Measurements from ENCODE around the gene NARS2. TPM values are rescaled to one million over a fixed set of nuclear protein-coding genes. Genes with fewer than 3 reads are reported as not detected.
"Not testable (repeated sequence)": the region's sequence is repeated elsewhere in the genome, so short reads cannot be mapped to it uniquely, and the experiment has no call there.

Gene NARS2
- total RNA-seq, 2 donors from 2014 or later: 9.8 to 11.7 TPM

GRCh38 chr11:78586452-78587046 is 11.9 kb upstream of the NARS2 start:
- DNase-seq (ENCODE audit: low spot score): no peak
- intact Hi-C loops (cut with DNase I): no loop called here

GRCh38 chr11:78583889-78584288 is 9.2 kb upstream of the NARS2 start:
- intact Hi-C loops (cut with DNase I): loop anchor here in 1 of 2 donors (2.0 kb wide), 1 partner anchor 61 kb away; no protein-coding TSS in a partner anchor
- DNase-seq (ENCODE audit: low spot score): no peak

GRCh38 chr11:78577495-78577894 is 2.8 kb upstream of the NARS2 start:
- intact Hi-C loops (cut with DNase I): no loop called here
- DNase-seq (ENCODE audit: low spot score): no peak

GRCh38 chr11:78576549-78577097 is 2.0 kb upstream of the NARS2 start:
- no peak for DNase-seq (ENCODE audit: low spot score)
- intact Hi-C loops (cut with DNase I): no loop called here

GRCh38 chr11:78575478-78575877 is 814 bp upstream of the NARS2 start:
- intact Hi-C loops (cut with DNase I): no loop called here
- DNase-seq (ENCODE audit: low spot score): no peak

GRCh38 chr11:78573681-78574080 is 983 bp downstream of the NARS2 start:
- no peak for DNase-seq (ENCODE audit: low spot score)
- intact Hi-C loops (cut with DNase I): no loop called here

- no peak for DNase-seq (ENCODE audit: low spot score)
- intact Hi-C loops (cut with DNase I): no loop called here
Measured at GRCh38 chr11:78573271-78573670, 1.4 kb downstream of the NARS2 start.

GRCh38 chr11:78572394-78572793 is 2.3 kb downstream of the NARS2 start:
- intact Hi-C loops (cut with DNase I): no loop called here
- DNase-seq (ENCODE audit: low spot score): no peak

GRCh38 chr11:78570031-78570430 is 4.6 kb downstream of the NARS2 start:
- no peak for DNase-seq (ENCODE audit: low spot score)
- intact Hi-C loops (cut with DNase I): no loop called here

- intact Hi-C loops (cut with DNase I): loop anchor here (10.0 kb wide), 2 partner anchors 142 to 342 kb away; no protein-coding TSS in a partner anchor
Measured at GRCh38 chr11:78567209-78567608, 7.5 kb downstream of the NARS2 start.

GRCh38 chr11:78564490-78565467 is 9.9 kb downstream of the NARS2 start:
- intact Hi-C loops (cut with DNase I): loop anchor here (10.0 kb wide), 2 partner anchors 140 to 340 kb away; no protein-coding TSS in a partner anchor
- no peak for DNase-seq (ENCODE audit: low spot score)

More at GRCh38 chr11:78567209-78567608, 7.5 kb downstream of the NARS2 start:
- DNase-seq (ENCODE audit: low spot score): no peak

GRCh38 chr11:78564037-78564436 is 10.6 kb downstream of the NARS2 start:
- intact Hi-C loops (cut with DNase I): loop anchor here (10.0 kb wide), 2 partner anchors 139 to 339 kb away; no protein-coding TSS in a partner anchor
- not testable (repeated sequence) for DNase-seq (ENCODE audit: low spot score)

GRCh38 chr11:78563090-78563489 is 11.6 kb downstream of the NARS2 start:
- intact Hi-C loops (cut with DNase I): loop anchor here (10.0 kb wide), 2 partner anchors 138 to 338 kb away; no protein-coding TSS in a partner anchor

GRCh38 chr11:78562398-78562797 is 12.3 kb downstream of the NARS2 start:
- intact Hi-C loops (cut with DNase I): loop anchor here (10.0 kb wide), 2 partner anchors 138 to 338 kb away; no protein-coding TSS in a partner anchor
- DNase-seq (ENCODE audit: low spot score): no peak

More at GRCh38 chr11:78563090-78563489, 11.6 kb downstream of the NARS2 start:
- not testable (repeated sequence) for DNase-seq (ENCODE audit: low spot score)

GRCh38 chr11:78560826-78561484 is 13.7 kb downstream of the NARS2 start:
- DNase-seq (ENCODE audit: low spot score): no peak
- intact Hi-C loops (cut with DNase I): loop anchor here (10.0 kb wide), 2 partner anchors 136 to 336 kb away; no protein-coding TSS in a partner anchor

- no peak for DNase-seq (ENCODE audit: low spot score)
- intact Hi-C loops (cut with DNase I): loop anchor here (10.0 kb wide), 2 partner anchors 135 to 335 kb away; no protein-coding TSS in a partner anchor
Measured at GRCh38 chr11:78560153-78560552, 14.5 kb downstream of the NARS2 start.

GRCh38 chr11:78557236-78557635 is 17.4 kb downstream of the NARS2 start:
- DNase-seq (ENCODE audit: low spot score): no peak
- intact Hi-C loops (cut with DNase I): no loop called here

GRCh38 chr11:78555592-78555991 is 19.1 kb downstream of the NARS2 start:
- DNase-seq (ENCODE audit: low spot score): no peak
- intact Hi-C loops (cut with DNase I): no loop called here

- intact Hi-C loops (cut with DNase I): no loop called here
- no peak for DNase-seq (ENCODE audit: low spot score)
Measured at GRCh38 chr11:78552881-78553280, 21.8 kb downstream of the NARS2 start.
